NCI-H345 treated with DMSO at 0.1 percent for 48 hours (cell line): ENCODE results near the gene ULK1.
"Not testable (repeated sequence)": the region's sequence is repeated elsewhere in the genome, so short reads cannot be mapped to it uniquely, and the experiment has no call there.

ENCODE experiments used
- DNase-seq: peaks from one replicate; lab custom pipeline; 2025; ENCODE audit not compliant: unreplicated experiment; lab: John Stamatoyannopoulos, UW

Gene ULK1

GRCh38 chr12:131861261-131862083, 33.0 kb upstream of the ULK1 start:
- no peak for DNase-seq

- no peak for DNase-seq
Measured at GRCh38 chr12:131862084-131862441, 32.4 kb upstream of the ULK1 start.

GRCh38 chr12:131862600-131862993, 31.8 kb upstream of the ULK1 start:
- DNase-seq: no peak

GRCh38 chr12:131862994-131863710, 31.3 kb upstream of the ULK1 start:
- DNase-seq: no peak

GRCh38 chr12:131863711-131864396, 30.6 kb upstream of the ULK1 start:
- DNase-seq: no peak

- DNase-seq: no peak
Measured at GRCh38 chr12:131864469-131864868, 30.0 kb upstream of the ULK1 start.

GRCh38 chr12:131865180-131865875, 29.1 kb upstream of the ULK1 start:
- no peak for DNase-seq

- DNase-seq: no peak
Measured at GRCh38 chr12:131867471-131867870, 27.0 kb upstream of the ULK1 start.

GRCh38 chr12:131867891-131868675, 26.3 kb upstream of the ULK1 start:
- no peak for DNase-seq

GRCh38 chr12:131869871-131870418, 24.5 kb upstream of the ULK1 start:
- peak; percentile 22 for DNase-seq

GRCh38 chr12:131871677-131872076, 22.7 kb upstream of the ULK1 start:
- DNase-seq: no peak

- no peak for DNase-seq
Measured at GRCh38 chr12:131872154-131873051, 22.0 kb upstream of the ULK1 start.

- no peak for DNase-seq
Measured at GRCh38 chr12:131873293-131873692, 21.1 kb upstream of the ULK1 start.

GRCh38 chr12:131874972-131875371, 19.4 kb upstream of the ULK1 start:
- not testable (repeated sequence) for DNase-seq

- DNase-seq: not testable (repeated sequence)
Measured at GRCh38 chr12:131877216-131877615, 17.2 kb upstream of the ULK1 start.

GRCh38 chr12:131878436-131878835, 16.0 kb upstream of the ULK1 start:
- DNase-seq: not testable (repeated sequence)

GRCh38 chr12:131882804-131883520, 11.5 kb upstream of the ULK1 start:
- no peak for DNase-seq

- no peak for DNase-seq
Measured at GRCh38 chr12:131883521-131883900, 10.9 kb upstream of the ULK1 start.

GRCh38 chr12:131885076-131885475, 9.3 kb upstream of the ULK1 start:
- not testable (repeated sequence) for DNase-seq
